IMR-90 (cell line): ENCODE measurements around the gene MVP. TPM values are rescaled to one million over a fixed set of nuclear protein-coding genes. Genes with fewer than 3 reads are reported as not detected.

Experiments used
- ATAC-seq: fragments of 200-7000 bp; cut with Tn5 transposase; 2 replicates; pipeline ENCODE4 v1.9.1; 2020; ENCODE audit warnings: low read depth, mild to moderate bottlenecking, moderate library complexity
- BruUV-seq: library from RNA; stranded (reverse); fragments of 400-500 nt; replicated peaks from 2 replicates; lab custom pipeline; 2021; lab: Mats Ljungman, UMichigan
- CTCF ChIA-PET: fragments of 300-600 bp; formaldehyde crosslinking; extraction: SDS; loops from one replicate; lab custom pipeline; 2021; ENCODE audit warnings: antibody characterized with exemption; lab: Yijun Ruan, JAX
- POLR2A ChIA-PET: fragments of 300-600 bp; sonication (Branson Sonifier 250); formaldehyde crosslinking; loops from one replicate; lab custom pipeline; 2022; ENCODE audit warnings: antibody characterized with exemption; ENCODE audit not compliant: unreplicated experiment; lab: Charles Lee
- DNase-seq: peaks from one replicate; pipeline ENCODE4 v3.0.0; 2013
- H2AFZ ChIP-seq: replicated peaks from 2 replicates; pipeline ENCODE3; 2013; ENCODE audit warnings: low read length, mild to moderate bottlenecking; ENCODE audit not compliant: poor library complexity
- H2AK5ac ChIP-seq: 2 replicates; pipeline ENCODE4 v1.6.1; 2013; ENCODE audit warnings: low read depth, low read length, inconsistent platforms
- H2AK9ac ChIP-seq: replicated peaks from 2 replicates; pipeline ENCODE3; 2013; ENCODE audit warnings: mild to moderate bottlenecking, low read depth, low read length, moderate library complexity; ENCODE audit not compliant: poor library complexity
- H2BK120ac ChIP-seq: 2 replicates; pipeline ENCODE4 v1.6.1; 2013; ENCODE audit warnings: low read depth, low read length, inconsistent platforms
- H2BK15ac ChIP-seq: 3 replicates; pipeline ENCODE4 v1.6.1; 2013; ENCODE audit warnings: low read depth, low read length, inconsistent platforms
- H2BK20ac ChIP-seq: 2 replicates; pipeline ENCODE4 v1.6.1; 2013; ENCODE audit warnings: low read depth, mild to moderate bottlenecking, inconsistent platforms, low read length, moderate library complexity
- H2BK5ac ChIP-seq: 2 replicates; pipeline ENCODE4 v1.6.1; 2013; ENCODE audit warnings: mild to moderate bottlenecking, low read depth, low read length, inconsistent platforms; ENCODE audit not compliant: poor library complexity, severe bottlenecking
- H3K14ac ChIP-seq: replicated peaks from 2 replicates; pipeline ENCODE4 v1.6.1; 2013; ENCODE audit warnings: low read depth, low read length, inconsistent platforms
- H3K18ac ChIP-seq: 2 replicates; pipeline ENCODE4 v1.6.1; 2013; ENCODE audit warnings: low read depth, low read length, control low read depth
- H3K23ac ChIP-seq: 2 replicates; pipeline ENCODE4 v1.6.1; 2013; ENCODE audit warnings: low read depth, low read length, inconsistent platforms
- H3K27ac ChIP-seq: 2 replicates; pipeline ENCODE4 v1.5.1; 2013; ENCODE audit warnings: mild to moderate bottlenecking, control low read depth, low read length; ENCODE audit not compliant: insufficient read depth
- H3K27me3 ChIP-seq: 2 replicates; pipeline ENCODE4 v1.6.1; 2013; ENCODE audit warnings: low read length; ENCODE audit not compliant: control insufficient read depth, insufficient read depth
- H3K36me3 ChIP-seq: 2 replicates; pipeline ENCODE4 v1.6.1; 2013; ENCODE audit warnings: low read length, mixed read lengths; ENCODE audit not compliant: control insufficient read depth, insufficient read depth
- H3K4ac ChIP-seq: 2 replicates; pipeline ENCODE4 v1.6.1; 2013; ENCODE audit warnings: low read depth, low read length, inconsistent platforms
- H3K4me1 ChIP-seq: 2 replicates; pipeline ENCODE4 v1.6.1; 2013; ENCODE audit warnings: low read length, mixed read lengths; ENCODE audit not compliant: control insufficient read depth, insufficient read depth
- H3K4me2 ChIP-seq: 2 replicates; pipeline ENCODE4 v1.6.1; 2013; ENCODE audit warnings: low read depth, mild to moderate bottlenecking, control low read depth, low read length, moderate library complexity
- H3K4me3 ChIP-seq: 2 replicates; pipeline ENCODE4 v1.5.1; 2013; ENCODE audit warnings: low read depth, mild to moderate bottlenecking, control low read depth, low read length, moderate library complexity; ENCODE audit not compliant: insufficient read depth
- H3K56ac ChIP-seq: 2 replicates; pipeline ENCODE4 v1.6.1; 2013; ENCODE audit warnings: low read length, inconsistent platforms; ENCODE audit not compliant: insufficient read depth; ENCODE audit errors: extremely low read depth
- H3K79me1 ChIP-seq, 2 experiments: 2 replicates each; pipeline ENCODE4 v1.6.1; 2013; ENCODE audit warnings: low read length in 2 of 2, inconsistent platforms in 1 of 2, low read depth in 1 of 2
- H3K9ac ChIP-seq: 2 replicates; pipeline ENCODE4 v1.6.1; 2013; ENCODE audit warnings: low read depth, low read length, control low read depth
- H3K9me1 ChIP-seq: 2 replicates; pipeline ENCODE4 v1.6.1; 2013; ENCODE audit warnings: low read length, inconsistent platforms; ENCODE audit not compliant: insufficient read depth
- H3K9me3 ChIP-seq: 2 replicates; pipeline ENCODE4 v1.6.1; 2013; ENCODE audit warnings: low read length; ENCODE audit not compliant: control insufficient read depth, insufficient read depth
- H4K20me1 ChIP-seq: 2 replicates; pipeline ENCODE4 v1.6.1; 2013; ENCODE audit warnings: low read length, inconsistent platforms; ENCODE audit not compliant: insufficient read depth
- H4K5ac ChIP-seq: 2 replicates; pipeline ENCODE4 v1.6.1; 2013; ENCODE audit warnings: mild to moderate bottlenecking, low read depth, low read length, control low read depth
- H4K8ac ChIP-seq, 2 experiments: 2 replicates each; pipeline ENCODE4 v1.6.1; 2013; ENCODE audit warnings: low read depth in 2 of 2, low read length in 2 of 2, control low read depth in 1 of 2, inconsistent platforms in 1 of 2
- H4K91ac ChIP-seq: 2 replicates; pipeline ENCODE4 v1.6.1; 2013; ENCODE audit warnings: low read depth, low read length, inconsistent platforms; ENCODE audit not compliant: insufficient read depth
- BHLHE40 ChIP-seq: fragments of 150-350 bp; IDR thresholded peaks from 2 replicates; pipeline ENCODE4 v1.6.1; 2016; ENCODE audit warnings: mild to moderate bottlenecking, low read depth, low read length
- CEBPB ChIP-seq: IDR thresholded peaks from 2 replicates; pipeline ENCODE4 v1.6.1; 2012; ENCODE audit warnings: low read depth, low read length, improper control_type of control experiment
- ELK1 ChIP-seq: fragments of 150-350 bp; IDR thresholded peaks from 2 replicates; pipeline ENCODE4 v1.6.1; 2016; ENCODE audit warnings: low read depth, mild to moderate bottlenecking, low read length, moderate library complexity, borderline replicate concordance
- FOS ChIP-seq: fragments of 150-350 bp; IDR thresholded peaks from 2 replicates; pipeline ENCODE4 v1.6.1; 2016; ENCODE audit warnings: low read depth, low read length
- MAFK ChIP-seq: IDR thresholded peaks from 2 replicates; pipeline ENCODE4 v1.6.1; 2012; ENCODE audit warnings: low read depth, low read length, improper control_type of control experiment
- MAZ ChIP-seq: IDR thresholded peaks from 2 replicates; pipeline ENCODE4 v1.6.1; 2012; ENCODE audit warnings: low read depth, mild to moderate bottlenecking, low read length, improper control_type of control experiment, moderate library complexity, borderline replicate concordance
- MXI1 ChIP-seq: IDR thresholded peaks from 2 replicates; pipeline ENCODE4 v1.6.1; 2012; ENCODE audit warnings: low read depth, mild to moderate bottlenecking, low read length, moderate library complexity, borderline replicate concordance
- NFE2L2 ChIP-seq: fragments of 150-350 bp; IDR thresholded peaks from 2 replicates; pipeline ENCODE4 v1.6.1; 2016; ENCODE audit warnings: low read depth, mild to moderate bottlenecking, low read length
- POLR2A ChIP-seq: IDR thresholded peaks from 2 replicates; pipeline ENCODE4 v1.6.1; 2012; ENCODE audit warnings: mild to moderate bottlenecking, low read depth, low read length
- RAD21 ChIP-seq: IDR thresholded peaks from 2 replicates; pipeline ENCODE4 v1.6.1; 2012; ENCODE audit warnings: low read length, improper control_type of control experiment
- RCOR1 ChIP-seq: IDR thresholded peaks from 2 replicates; pipeline ENCODE4 v1.6.1; 2012; ENCODE audit warnings: mild to moderate bottlenecking, low read length, improper control_type of control experiment; ENCODE audit not compliant: insufficient replicate concordance
- RFX5 ChIP-seq: IDR thresholded peaks from 2 replicates; pipeline ENCODE4 v1.8.0; 2012; ENCODE audit warnings: low read depth, mild to moderate bottlenecking, low read length, moderate library complexity
- SMC3 ChIP-seq: fragments of 150-350 bp; IDR thresholded peaks from 2 replicates; pipeline ENCODE4 v1.6.1; 2016; ENCODE audit warnings: low read depth, mild to moderate bottlenecking, antibody characterized with exemption, low read length, moderate library complexity
- USF2 ChIP-seq: fragments of 150-350 bp; IDR thresholded peaks from 2 replicates; pipeline ENCODE4 v1.6.1; 2017; ENCODE audit warnings: mild to moderate bottlenecking, antibody characterized with exemption, low read length, low read depth
- WGBS, 2 experiments: methylation state at CpG; one replicate each; pipeline versions ENCODE4 v1.1.5 to v1.1.7; 2013; ENCODE audit warnings: missing lambda C conversion rate in 2 of 2; ENCODE audit not compliant: insufficient read length in 1 of 2; ENCODE audit errors: extremely low coverage in 2 of 2; 5-methylcytosine and 5-hydroxymethylcytosine counted together
- dilution Hi-C: fragments of 300-500 bp; cut with HindIII; formaldehyde crosslinking; loops from one replicate; pipeline ENCODE4 v1.14.3; 2018; ENCODE audit warnings: low sequenced_read_pairs; ENCODE audit not compliant: unreplicated experiment
- in situ Hi-C: fragments of 300-500 bp; cut with MboI; formaldehyde crosslinking; loops from 3 replicates; pipeline ENCODE4 v1.14.3; 2019; ENCODE audit warnings: low sequenced_read_pairs, inconsistent platforms, mixed read lengths
- intact Hi-C: fragments of 100-400 bp; cut with micrococcal nuclease; formaldehyde crosslinking; loops from 2 replicates; pipeline ENCODE4 v1.10.0; 2022
- polyA plus RNA-seq, 3 experiments: library from polyadenylated mRNA; depleted of rRNA; stranded (reverse); fragments of >200 nt; gene quantifications; 2 replicates each; pipeline ENCODE4 v1.2.3, GENCODE V29; 2012; ENCODE audit warnings: low replicate concordance in 1 of 3
- total RNA-seq: library from RNA; depleted of rRNA; stranded (reverse); fragments of >200 nt; gene quantifications from 2 replicates; pipeline ENCODE4 v1.2.3, GENCODE V29; 2012

The MVP gene
- total and polyA plus RNA-seq, 2 of the 4 experiments (the other 2 are of a cell fraction) = 204 to 319 TPM

GRCh38 chr16:29807426-29808218, 12.6 kb upstream of the MVP start:
- no peak overlapping the region; the same call in 2 of the 3 replicates for H2BK15ac ChIP-seq
- H2BK5ac ChIP-seq = peak overlapping the region; percentile 88
- H3K18ac ChIP-seq = peak overlapping the region; percentile 79
- peaks cover 14% of the 10 kb centered on the region for H3K36me3 ChIP-seq
- H4K8ac ChIP-seq = peak overlapping the region; percentile 2 to 82; a peak in 2 of 4 replicates
- H2AK9ac ChIP-seq = peak overlapping the region; percentile 95
- peaks cover 30% of the 10 kb centered on the region for H4K20me1 ChIP-seq
- H4K5ac ChIP-seq = peak overlapping the region; percentile 76
- H2AFZ ChIP-seq = peak overlapping the region; percentile 79
- H3K9me1 ChIP-seq = 0 out of 2 replicates have a peak, but pooled peaks cover 3% of the 10 kb centered on the region
- H2AK5ac ChIP-seq = peak overlapping the region; percentile 89
- POLR2A ChIA-PET = no interaction called here
- H3K27ac ChIP-seq = peak overlapping the region; percentile 91
- TSS peak; percentile 60 for BruUV-seq
- CTCF ChIA-PET = interaction anchor here (0.5 to 2.4 kb wide), 4 partner anchors 9 to 1317 kb away, joined by 3 to 10 read pairs (median 4); partner anchors contain the start of genes KIF22 and PAGR1
- peak overlapping the region; percentile 96 for H3K4me2 ChIP-seq
- H3K14ac ChIP-seq = peak overlapping the region; percentile 90
- ATAC-seq (peak; percentile 22), DNase-seq (peak; percentile 91)
- 0% methylated on average over 35 of the region's 69 CpGs; no CpG with 5 or more reads in 1 of the 2 experiments for WGBS, 2 experiments
- H3K4me1 ChIP-seq = peaks cover 20% of the 10 kb centered on the region
- no peaks in the 10 kb centered on the region for H3K27me3 ChIP-seq
- in situ Hi-C loops = no loop called here
- H3K9ac ChIP-seq = peak overlapping the region; percentile 85
- H3K4ac ChIP-seq = peak overlapping the region; percentile 91
- peak overlapping the region; percentile 86 for H4K91ac ChIP-seq
- peak overlapping the region; percentile 62 for H3K4me3 ChIP-seq
- H3K56ac ChIP-seq = peak overlapping the region; percentile 73
- dilution Hi-C loops = no loop called here
- H3K23ac ChIP-seq = peak overlapping the region; percentile 96
- intact Hi-C loops = loop anchor here (1.0 kb wide), 1 partner anchor 41 kb away; no protein-coding TSS in a partner anchor
- H3K9me3 ChIP-seq = no peaks in the 10 kb centered on the region
- peak overlapping the region; percentile 48 for H2BK120ac ChIP-seq
- H2BK20ac ChIP-seq = no peak overlapping the region
- peaks cover 6 to 35% of the 10 kb centered on the region in 2 experiments; a peak in 3 of 4 replicates for H3K79me1 ChIP-seq
- no peak for TF ChIP-seq MAFK
- peak; percentile 90 for TF ChIP-seq MXI1
- TF ChIP-seq ELK1 = no peak
- TF ChIP-seq USF2 = peak; percentile 70
- peak; percentile 46; the same call in 1 of the 2 replicates for TF ChIP-seq SMC3
- TF ChIP-seq RFX5 = no peak
- no peak for TF ChIP-seq RCOR1
- no peak for TF ChIP-seq POLR2A
- peak; percentile 63 for TF ChIP-seq BHLHE40
- TF ChIP-seq RAD21 = peak; percentile 82
- no peak for TF ChIP-seq NFE2L2
- no peak for TF ChIP-seq FOS
- TF ChIP-seq CEBPB = peak; percentile 42
- peak; percentile 71 for TF ChIP-seq MAZ
